Stimulated activated CD8-positive, alpha-beta memory T cell treated with anti-CD3 and anti-CD28 coated beads, Interleukin-4, amount 100 ng/mL, for 48 hours (primary cell): ENCODE data around the gene SFRP5.

Experiments used
- DNase-seq: peaks from one replicate; pipeline ENCODE4 v3.0.0-alpha.2; 2020

The SFRP5 gene, protein sequence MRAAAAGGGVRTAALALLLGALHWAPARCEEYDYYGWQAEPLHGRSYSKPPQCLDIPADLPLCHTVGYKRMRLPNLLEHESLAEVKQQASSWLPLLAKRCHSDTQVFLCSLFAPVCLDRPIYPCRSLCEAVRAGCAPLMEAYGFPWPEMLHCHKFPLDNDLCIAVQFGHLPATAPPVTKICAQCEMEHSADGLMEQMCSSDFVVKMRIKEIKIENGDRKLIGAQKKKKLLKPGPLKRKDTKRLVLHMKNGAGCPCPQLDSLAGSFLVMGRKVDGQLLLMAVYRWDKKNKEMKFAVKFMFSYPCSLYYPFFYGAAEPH

DNA sequence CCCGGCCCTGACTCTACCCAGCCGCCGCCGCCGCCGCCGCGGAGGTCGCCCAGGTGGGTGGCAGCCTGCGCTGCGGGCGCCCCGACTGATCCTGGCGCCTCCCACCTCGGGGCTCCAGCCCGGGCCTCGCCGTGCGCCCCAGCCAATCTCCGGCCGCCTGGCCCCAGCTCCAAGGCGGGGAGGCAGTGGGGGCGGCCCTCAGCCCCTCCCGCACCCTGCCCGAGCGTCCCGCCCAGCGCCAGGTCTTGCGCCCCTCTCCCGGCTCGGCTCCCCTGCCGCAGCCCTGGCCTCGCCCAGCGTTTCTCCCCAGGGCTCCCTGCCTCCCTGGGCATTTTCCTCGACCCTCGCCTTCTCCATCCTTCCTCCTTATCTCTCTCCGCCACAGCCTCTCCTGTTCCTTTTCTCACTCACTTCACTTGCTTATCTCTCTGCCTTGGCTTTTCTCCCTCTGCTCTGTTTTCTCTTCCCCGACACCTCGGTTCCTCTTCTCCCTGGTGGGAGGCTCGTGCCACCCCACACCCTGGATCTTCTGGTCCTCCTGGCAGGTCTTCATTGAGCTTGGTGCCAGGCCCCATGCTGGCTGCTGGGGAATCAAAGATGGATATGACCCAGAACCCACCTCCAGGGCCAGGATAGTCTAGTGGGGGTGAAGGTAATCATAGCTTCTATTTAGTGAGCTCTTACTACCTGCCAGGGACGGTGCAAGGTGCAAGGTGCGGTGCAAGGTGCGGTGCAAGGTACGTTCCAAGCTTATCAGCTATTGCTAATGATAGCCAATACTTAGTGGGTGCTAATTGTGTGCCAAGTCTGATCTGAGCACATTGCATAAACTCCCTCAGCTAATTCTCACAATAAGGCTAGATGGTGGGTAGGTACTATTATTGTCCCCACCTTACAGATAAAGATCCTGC, at the start of gene SFRP5:
Gene SFRP5 (minus strand): TSS at position 87 of the 911 bp plus-strand sequence. CDS start 166 bp downstream, outside the sequence.
- DNase-seq = no peak

DNA sequence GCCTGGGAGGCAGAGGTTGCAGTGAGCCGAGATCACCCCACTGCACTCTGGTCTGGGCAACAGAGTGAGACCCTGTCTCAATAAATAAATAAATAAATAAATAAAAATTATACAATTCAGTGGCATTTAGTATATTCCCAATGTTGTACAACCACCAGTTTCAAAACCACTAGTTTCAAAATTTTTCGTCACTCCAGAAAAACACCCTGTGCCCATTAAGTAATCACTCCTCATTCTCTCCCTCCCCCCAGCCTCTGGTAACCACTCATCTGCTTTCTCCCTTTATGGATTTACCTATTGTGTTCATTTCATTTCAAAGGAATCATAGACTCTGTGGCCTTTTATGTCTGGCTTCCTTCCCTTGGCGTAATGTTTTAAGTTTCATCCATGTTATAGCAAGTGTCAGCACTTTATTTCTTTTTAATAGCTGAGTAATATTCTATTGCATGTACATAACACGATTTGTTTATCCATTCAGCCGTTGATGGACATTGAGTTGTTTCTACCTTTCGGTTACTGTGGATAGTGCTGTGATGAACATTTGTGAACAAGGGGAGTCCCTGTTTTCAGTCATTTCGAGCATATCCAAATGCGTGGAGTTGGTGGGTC, 48.4 kb upstream of the SFRP5 start:
- DNase-seq = no peak

DNA sequence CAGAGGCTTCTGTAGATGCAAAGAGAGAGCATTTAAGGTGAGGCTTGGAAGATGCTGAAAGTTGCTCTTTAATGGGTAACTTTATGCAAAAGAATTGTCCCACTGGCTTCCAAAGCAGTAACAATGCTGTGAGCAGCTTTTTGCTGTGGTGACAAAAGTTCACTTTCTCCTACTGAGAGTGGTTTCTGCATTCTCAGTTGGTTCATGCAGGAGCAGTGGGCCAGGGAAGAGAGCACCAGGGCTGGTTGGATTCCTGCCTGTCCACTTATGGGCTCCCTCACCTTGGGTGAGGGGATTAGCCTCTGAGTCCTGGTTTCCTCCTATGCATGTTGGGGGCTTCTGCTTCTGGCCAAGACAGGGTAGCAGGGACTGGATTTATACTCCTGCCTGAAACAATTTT, 46.8 kb upstream of the SFRP5 start:
- DNase-seq = no peak

DNA sequence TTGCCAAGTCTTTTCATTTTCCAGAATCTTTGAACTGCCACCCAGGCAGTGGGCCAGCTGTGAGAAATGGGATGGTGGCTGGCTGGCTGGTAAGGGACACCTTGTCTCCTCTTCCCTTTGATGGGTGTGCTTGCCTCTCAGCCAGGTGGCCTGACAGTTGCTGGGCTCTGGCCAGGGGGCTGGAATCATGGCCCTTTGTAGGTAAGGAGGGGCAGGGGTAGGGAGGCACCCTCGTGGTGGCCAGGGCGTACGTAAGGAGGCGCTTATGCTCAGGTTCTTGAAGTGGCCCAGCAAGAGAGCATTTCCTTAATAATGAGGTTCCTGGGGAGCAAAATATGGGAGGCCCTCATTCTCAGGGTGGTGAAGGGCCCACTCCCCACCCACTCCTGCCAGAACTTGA, 44.8 kb upstream of the SFRP5 start:
- DNase-seq = no peak

DNA sequence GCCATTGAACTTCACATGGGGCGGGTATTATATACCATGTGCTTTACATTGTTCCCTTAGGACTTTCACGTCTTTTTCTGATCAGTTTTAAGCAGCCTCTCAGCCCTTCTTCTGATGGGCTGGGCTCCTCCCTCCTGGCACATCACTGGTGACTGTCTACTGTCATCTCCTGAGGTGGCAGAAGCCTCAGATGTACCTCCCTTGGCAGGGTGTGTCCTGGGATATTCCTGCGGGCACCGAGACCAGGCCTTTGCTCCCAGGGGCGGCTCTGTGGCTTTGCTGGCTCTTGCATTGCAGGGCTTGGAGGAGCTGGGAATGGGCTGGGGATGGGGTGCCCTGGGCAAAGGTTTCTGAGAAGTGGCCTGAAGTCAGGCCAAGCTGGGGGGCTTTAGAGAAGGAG, 43.2 kb upstream of the SFRP5 start:
- DNase-seq = no peak

DNA sequence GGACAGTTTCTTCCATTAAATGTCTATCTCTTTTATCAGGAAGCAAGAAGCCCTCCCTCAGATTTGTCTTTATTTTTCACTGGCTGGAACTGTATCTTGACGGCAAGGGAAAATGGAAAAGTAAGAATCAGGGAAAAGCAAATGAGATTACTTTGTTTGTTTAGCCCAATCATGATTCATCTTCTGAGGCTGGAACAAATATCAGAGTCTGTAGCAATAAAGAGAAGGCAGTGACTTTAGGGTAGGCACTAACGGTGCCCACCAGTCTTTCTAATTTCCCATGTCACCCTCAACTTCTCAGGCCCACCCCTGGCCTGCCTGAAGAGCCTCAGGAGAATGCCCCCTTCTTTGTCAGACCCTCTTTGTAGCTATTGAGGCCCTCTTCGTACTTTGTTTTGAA, 41.5 kb upstream of the SFRP5 start:
- no peak for DNase-seq

DNA sequence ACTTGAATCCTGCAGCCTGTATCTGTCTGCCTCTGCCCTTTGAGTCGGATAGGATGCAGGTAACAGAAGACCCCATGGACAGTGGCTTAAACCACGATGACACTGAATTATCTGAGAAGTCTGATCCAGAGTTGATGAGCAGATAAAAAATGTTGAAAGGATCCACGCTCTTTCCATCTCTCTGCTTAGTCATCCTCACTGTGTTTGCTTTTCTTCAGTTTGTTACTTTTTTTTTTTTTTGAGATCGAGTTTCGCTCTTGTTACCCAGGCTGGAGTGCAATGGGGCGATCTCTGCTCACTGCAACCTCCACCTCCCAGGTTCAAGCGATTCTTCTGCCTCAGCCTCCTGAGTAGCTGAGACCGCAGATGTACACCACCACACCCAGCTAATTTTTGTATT, 40.9 kb upstream of the SFRP5 start:
- no peak for DNase-seq

DNA sequence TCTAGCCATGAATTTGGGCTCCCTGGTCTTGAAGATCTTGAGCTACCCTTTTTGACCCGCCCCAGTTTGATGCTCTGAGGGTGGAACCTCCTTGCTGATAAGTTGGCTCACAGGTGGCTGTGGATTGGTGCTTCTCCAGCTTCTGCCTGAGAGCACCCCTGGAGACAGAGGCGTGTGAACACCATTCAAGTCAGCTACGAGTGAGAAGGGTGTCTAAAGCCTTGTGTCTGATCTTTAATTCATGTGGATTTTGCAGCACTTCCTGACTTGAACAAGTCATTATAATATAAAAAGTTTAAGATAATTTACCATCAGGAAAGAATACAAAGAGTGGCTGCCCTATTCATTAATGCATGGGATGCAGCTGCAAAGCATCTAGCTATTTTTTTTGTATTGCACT, 40.2 kb upstream of the SFRP5 start:
- DNase-seq = no peak

DNA sequence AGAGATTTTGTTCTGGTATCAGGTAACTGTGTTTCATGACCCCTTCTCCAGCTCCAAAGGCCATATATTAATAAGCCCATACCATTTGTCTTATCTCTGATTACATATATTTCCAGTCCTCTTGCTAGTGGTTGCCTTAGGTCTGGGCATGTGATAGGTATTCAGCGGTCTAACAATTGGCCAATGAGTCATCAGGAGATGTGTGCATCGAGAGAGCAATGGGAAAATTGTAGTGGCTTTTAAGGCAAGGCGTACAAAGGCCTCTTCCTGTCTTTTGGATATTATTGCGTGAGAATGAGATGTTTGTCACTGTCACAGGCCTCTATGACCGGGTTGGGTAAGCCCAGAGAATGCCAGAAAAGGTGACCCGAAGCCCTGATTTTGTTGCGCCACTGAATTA, 38.6 kb upstream of the SFRP5 start:
- no peak for DNase-seq

DNA sequence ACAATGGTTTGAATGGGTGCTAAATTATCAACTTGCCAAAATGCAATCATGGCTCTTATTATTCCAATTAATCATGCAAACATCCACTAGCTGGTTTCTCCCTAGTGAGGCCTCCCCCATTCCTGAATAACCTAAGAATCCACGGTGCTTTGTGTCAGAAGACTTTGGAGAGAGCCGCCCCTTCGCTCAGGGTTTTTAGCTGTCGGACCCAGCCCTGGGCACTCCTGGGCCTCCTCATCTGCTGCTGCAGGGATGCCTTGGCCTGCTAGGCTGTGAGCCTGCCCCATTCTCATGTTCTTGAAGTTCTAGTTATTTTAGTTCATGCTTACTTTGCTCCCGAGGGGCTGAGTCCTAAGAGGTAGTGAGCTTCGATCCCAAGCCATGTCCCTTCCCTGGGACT, 34.1 kb upstream of the SFRP5 start:
- DNase-seq = no peak

DNA sequence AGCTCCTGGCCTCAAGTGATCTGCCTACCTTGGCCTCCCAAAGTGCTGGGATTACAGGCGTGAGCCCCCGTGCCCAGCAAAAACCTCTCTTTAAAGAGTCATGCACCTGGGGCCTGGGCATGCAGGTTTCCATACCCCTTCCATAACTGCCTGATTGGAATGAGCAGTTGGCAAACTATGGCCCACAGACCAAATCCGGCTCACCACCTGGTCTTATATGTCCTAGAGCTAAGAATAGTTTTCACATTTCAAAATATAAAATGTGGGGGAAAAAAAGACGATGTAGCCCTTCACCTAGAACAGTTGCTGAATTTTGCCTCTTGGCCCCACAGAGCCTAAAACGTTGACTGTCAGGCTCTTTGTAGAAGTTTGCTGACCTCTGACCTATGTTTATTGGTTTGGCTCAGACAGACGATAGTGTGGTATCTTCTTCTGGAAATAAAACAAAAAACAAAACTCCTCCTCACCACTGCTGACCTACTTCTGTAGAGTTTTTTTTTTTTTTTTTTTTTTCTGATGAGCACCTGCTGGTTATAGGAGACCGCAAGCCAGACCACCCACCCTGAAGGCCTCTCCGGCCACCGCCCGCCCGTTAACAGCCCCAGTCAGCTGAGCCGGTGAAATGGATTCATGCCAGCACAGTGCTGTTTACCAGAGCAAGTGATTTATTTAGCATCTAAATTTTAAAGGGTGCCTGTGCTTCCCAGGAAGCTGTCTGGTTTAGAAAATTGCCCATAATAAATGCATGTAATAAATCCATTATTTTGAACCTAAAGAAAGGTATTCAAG, 33.5 kb upstream of the SFRP5 start:
- no peak for DNase-seq

DNA sequence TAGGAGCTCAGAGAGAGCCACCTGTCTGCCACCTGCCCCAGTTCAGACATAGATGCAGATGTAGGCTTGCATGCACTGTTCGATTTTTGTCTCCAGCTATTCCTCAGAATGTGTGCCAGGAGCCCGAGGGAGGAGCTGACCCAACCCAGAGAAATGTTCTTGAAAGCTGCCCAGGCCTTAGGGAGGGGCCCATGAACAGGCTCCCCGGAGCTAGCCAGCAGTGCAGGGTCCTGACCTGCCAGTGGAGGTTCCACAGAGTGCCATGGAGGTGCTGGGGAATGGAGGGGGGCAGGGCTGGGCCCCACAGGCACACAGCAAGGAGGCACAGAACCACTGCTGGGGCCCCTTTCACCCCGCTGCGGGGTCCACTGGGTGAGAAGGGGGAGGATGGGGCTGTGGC, 29.6 kb upstream of the SFRP5 start:
- DNase-seq = no peak

DNA sequence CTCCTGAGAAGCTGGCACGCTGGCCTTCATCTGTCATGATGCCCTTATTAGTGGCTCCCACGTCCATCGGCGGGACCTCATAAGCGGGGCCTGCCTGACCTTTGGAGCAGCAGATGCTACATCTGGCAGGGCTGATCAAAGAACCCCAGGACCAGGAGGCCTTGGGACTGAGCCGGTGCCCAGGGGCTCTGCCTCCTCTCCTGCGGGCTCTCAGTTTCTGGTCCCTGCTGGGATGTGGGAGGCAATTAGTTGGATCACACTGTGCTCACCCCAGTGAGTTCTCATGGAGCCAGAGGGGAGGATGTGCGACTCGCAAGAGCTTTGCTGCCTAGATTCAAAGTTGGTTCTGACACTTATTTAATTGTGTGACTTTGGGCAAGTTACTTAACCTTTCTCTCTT, 28.7 kb upstream of the SFRP5 start:
- DNase-seq = no peak

DNA sequence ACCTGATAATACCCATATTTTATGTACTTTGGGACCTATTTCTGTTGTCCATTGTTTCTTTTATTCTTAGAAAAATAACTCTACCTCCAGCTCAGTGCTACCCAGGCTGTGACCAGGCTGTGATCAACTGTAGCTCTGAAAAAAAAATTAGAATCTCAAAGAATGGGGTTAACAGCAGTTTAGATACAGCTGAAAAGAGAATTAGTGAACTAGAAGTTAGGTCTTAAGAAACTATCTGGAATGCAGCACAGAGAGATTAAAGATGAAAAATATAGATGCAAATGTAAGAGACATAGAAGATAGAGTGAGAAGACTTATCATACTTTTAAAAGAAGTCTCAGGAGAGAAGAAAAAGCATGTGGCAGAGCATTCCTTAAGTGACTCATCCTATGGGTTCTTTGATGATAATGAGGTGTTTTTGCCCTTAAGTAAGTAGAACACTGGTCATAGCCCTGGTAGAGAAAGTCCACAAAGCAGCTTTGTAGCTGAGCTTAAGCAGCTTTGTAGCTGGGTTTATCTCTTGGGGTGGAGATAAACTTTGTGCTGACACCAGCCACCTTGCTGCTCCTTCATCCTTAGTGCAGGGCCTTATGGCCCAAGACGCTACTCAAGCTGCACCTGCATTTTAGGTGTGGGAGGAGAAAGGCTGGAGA, 27.3 kb upstream of the SFRP5 start:
- DNase-seq = no peak

DNA sequence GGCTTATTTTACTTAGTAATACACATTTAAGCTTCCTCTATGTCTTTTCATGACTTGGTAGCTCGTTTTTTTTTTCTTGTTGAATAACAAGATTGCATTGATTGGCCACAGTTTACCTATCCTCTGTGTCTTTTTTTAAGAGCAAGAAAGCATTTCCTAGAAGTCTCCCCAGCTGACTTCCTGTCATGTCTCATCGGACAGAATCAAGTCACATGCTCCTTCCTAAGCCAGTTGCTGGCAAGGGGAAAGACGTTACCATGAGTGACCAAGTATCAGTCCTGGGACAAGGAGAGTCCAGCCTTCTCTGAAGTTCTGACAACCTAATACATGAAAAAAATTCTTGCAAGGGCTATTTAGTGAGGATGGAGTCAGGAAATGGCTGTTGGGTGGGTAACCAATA, 24.9 kb upstream of the SFRP5 start:
- DNase-seq = peak; percentile 36

DNA sequence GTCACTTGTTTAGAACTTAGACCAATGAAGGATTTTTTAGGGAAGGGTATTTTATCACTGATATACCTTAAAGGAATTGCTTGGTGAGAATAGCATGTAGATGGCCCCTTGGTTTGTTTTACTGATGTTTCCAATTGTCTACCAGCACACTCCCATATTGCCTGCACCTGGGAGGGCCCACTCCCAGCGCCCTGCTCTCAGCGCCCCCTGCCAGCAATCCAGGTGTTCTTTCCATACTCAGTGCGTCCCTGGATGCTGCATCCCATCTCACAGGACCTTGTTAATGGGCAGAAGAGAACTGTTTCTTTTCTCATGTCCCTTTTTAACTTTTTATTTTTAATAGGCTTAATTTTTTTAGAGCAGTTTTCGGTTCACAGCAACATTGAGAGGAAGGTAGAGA, 24.1 kb upstream of the SFRP5 start:
- no peak for DNase-seq

DNA sequence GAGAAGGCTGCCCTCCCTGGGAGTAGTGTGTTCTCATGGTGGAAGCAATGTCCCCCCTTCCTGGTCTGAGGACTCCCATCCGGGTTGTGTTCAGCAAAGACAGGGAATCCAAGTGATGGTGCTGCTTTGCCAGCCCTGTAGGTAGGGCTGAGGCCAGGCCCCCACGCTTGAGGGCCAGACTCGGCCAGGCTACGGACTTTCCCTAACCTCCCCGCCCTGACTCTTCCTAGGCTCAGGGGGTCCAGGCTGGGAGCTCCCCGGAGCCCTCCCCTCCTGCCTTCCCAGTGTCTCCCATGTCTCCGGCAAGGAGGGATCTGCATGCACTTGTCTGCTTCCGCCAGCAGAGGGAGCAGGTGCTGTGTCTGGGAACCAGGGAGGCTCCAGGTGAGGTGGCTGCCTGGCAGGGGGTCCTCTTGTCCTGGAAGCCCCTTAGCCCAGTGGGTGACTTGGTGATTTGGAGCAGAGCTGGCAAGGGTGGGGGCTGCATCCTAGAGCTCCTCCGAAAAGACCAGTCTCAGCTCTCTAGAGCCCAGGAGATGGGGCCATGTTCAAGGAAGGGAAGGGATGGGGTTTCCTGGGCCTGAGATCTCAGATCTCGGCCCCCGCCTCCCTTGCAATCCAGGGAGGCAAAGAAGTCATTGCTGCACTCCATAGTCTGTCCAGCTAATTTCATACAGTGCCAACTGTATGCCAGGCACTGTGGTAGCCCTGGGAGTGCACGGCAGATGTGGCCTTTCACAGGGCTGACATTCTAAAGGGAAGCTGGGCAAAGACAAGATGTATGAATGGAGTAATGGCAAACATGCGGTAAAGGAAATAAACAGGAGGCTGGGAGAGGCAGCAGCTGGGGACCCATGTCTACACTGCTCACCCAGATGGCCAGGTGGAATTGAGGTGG, 20.3 kb upstream of the SFRP5 start:
- DNase-seq = peak; percentile 84

DNA sequence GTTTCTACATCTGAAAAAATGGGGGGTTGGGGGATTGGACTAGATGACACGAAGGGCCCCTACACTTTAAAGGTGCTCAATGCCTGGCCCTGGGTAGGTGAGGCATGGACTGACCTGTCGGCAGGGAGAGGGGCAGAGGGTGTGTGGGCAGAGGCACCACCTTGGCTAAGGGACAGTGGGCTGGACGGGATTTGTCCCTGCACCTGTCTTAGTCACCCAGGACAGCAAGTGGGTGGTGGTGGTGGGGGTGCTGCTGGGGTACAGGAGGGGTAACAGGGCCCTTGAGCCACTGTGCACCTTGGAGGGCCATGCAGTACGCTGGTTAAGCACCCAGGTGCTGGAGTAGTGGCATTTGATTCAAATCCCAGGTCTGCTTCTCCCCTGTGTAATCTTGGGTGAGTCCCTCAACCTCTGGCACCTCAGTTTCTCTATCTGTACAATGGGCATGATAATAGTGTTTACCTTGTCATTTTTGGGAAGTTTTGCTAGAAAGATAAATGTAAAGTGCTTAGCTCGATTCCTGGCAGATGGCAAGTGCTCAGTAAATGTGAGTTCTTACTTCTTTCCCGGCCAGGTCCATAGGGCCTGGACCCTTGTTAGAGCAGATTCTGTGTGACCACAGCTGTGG, 18.1 kb upstream of the SFRP5 start:
- no peak for DNase-seq

DNA sequence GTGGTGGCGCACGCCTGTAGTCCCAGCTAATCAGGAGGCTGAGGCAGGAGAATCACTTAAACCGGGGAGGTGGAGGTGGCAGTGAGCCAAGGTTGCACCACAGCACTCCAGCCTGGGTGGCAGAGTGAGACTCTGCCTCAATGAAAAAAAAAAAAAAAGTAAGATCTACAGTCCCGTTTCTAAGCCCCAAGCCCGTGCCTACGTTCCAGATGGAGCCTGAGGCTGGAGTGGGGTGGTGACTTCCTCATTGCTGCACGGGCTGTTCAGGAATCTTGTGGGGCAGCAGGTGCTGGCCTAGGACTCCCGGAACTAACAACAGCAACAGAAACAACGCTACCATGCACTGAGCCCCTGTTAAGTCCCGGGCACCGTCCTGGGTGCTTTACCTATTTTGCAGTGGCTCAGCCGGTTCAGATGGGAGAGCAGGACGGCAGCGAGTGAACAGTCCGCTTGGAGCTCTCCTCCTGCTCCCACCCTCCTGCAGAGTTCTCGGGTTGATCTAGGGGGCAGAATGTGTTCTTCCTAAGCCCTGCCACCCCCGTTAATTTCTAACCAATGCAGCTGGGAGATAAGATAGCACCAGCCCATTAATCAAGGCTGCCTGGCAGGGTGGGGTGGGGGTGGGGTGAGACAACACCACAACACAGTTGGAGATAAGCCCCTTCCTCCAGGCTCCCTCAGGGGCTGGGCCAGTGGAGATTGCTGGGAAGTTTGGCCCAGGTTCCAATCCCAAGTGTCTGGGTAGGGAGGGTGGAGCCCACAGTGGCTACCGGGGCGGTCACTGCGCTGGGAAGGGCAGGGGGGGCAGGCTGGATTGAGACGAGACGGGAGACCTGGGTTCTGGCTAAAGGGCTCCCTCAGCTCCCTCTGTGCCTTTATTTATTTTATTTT, 17.0 kb upstream of the SFRP5 start:
- DNase-seq = no peak

DNA sequence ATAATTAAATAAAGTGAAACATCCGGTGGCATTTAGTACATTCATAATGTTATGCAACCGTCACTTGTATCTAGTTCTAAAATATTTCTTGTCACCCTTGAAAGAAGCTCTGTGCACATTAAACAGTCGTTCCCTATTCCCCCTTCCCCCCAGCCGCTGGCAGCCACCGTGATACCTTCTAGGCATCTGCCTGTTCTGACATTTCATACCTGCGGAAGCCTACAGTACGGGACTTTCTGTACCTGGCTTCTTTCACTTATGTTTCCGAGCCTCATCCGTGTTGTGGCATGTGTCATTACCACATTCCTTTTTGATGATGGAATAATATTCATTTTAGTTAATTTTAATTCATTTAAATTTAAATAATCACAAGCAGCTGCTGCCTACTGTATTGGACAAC, 13.9 kb upstream of the SFRP5 start:
- DNase-seq = no peak
